Measurements from ENCODE around the gene WDR5. TPM values are rescaled to one million over a fixed set of nuclear protein-coding genes. Genes with fewer than 3 reads are reported as not detected.

Gene WDR5
- total RNA-seq, 1 experiment from 2014 or later, result 62.5 TPM

DNA sequence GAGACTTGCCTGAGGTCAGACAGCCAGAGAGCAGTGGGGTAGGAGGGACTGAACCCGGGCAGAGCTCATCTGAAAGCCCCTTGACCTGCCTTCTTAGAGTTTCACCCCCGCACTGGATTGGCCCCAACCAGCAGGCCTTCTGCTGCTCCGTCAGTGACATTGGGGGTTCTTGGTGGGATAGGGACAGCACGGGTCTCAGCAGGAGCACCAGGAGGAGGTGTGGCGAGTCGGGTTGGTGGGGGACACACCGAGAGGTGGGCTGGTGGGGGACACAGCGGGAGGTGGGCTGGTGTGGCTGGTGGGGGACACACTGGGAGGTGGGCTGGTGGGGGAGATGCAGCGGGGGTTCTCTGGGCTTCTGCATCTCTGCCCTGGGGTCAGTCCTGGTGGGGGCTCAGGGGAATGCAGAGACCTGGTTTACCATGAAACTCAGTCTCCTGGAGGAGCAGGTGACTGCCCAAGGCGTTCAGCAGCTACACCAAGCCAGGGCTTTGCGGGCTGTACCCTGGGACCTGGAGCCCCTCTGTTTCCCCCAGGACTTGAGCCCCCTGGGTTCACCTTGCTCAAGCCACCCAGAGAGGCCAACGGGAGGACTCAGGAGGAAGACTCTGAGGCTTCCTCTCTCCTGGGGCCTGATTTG, 56.5 kb downstream of the WDR5 start:
- ATAC-seq (no peak), DNase-seq (ENCODE audit: low spot score) (peak; percentile 10)
- Mint-ChIP-seq H3K4me3 (no peak overlapping the region), H3K27me3 (ENCODE audit: low read depth) (no peaks in the 10 kb centered on the region; the same call in 1 of the 2 replicates), H3K9me3 (no peaks in the 10 kb centered on the region), H3K36me3 (no peaks in the 10 kb centered on the region), H3K27ac (no peak overlapping the region), H3K4me1 (peaks cover 6% of the 10 kb centered on the region)
- CTCF ChIA-PET, result interaction anchor here (1.4 kb wide), 1 partner anchor 250 kb away, joined by 5 read pairs; no protein-coding TSS in a partner anchor
- POLR2A ChIA-PET, result no interaction called here
- TF ChIP-seq NR3C1 (CRISPR knock-in tag; conservative IDR thresholded peaks at IDR 0.05; ENCODE audit: low read depth), result no peak
- no peak for TF ChIP-seq ZNF317 (CRISPR knock-in tag; IDR thresholded peaks at IDR 0.05; ENCODE audit: borderline replicate concordance, low read depth)
- TF ChIP-seq CBFB (CRISPR knock-in tag; IDR thresholded peaks at IDR 0.05; ENCODE audit: low read depth), result no peak
- TF ChIP-seq TP53 (CRISPR knock-in tag; IDR thresholded peaks at IDR 0.05), result no peak
- TF ChIP-seq, protein P1, sequence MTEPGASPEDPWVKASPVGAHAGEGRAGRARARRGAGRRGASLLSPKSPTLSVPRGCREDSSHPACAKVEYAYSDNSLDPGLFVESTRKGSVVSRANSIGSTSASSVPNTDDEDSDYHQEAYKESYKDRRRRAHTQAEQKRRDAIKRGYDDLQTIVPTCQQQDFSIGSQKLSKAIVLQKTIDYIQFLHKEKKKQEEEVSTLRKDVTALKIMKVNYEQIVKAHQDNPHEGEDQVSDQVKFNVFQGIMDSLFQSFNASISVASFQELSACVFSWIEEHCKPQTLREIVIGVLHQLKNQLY (CRISPR knock-in tag; IDR thresholded peaks at IDR 0.05), result no peak
- TF ChIP-seq, protein P2, sequence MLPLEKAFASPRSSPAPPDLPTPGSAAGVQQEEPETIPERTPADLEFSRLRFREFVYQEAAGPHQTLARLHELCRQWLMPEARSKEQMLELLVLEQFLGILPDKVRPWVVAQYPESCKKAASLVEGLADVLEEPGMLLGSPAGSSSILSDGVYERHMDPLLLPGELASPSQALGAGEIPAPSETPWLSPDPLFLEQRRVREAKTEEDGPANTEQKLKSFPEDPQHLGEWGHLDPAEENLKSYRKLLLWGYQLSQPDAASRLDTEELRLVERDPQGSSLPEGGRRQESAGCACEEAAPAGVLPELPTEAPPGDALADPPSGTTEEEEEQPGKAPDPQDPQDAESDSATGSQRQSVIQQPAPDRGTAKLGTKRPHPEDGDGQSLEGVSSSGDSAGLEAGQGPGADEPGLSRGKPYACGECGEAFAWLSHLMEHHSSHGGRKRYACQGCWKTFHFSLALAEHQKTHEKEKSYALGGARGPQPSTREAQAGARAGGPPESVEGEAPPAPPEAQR (CRISPR knock-in tag; IDR thresholded peaks at IDR 0.05), result no peak
- TF ChIP-seq ZNF138 (CRISPR knock-in tag; conservative IDR thresholded peaks at IDR 0.05), result no peak

DNA sequence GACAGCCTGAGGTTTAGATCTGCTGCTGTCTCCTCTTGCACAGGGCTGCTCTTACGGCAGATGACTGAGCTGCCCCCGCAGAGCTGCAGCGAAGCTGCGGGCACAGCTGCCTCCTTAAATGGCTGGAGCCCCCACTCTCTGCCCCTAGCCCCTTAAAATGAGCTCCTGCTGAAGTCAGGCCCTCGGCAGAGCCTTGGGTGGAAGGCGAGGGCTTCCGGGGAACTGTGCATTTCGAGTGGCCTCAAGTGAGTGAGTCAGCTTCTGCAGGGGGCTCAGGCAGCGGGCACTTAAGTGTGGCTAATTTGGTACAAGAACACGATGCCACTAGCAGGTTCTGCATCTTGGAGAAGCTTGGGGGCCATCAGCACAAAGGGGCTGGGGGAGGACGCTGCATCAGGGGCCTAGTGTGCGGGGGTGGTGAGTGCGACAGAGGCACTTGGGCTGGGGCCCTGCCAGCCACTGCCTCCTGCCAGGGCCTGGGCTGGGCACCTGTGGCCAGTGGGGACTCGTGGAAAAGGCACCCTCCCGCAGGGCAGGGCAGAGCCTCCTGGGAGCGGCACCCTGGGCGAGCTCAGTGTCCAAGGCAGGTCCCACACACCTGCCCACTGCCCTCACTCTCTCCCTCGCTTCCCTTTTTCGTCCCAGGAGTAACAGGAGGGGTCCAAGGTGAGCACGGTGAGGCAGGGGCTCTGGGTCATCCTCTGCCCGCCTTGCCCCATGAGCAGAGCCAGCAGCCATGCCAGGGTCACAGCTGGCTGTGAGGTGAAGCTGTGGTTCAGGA, 57.3 kb downstream of the WDR5 start:
- H3K9me3 Mint-ChIP-seq, result no peaks in the 10 kb centered on the region
- no peaks in the 10 kb centered on the region for H3K36me3 Mint-ChIP-seq
- no peak overlapping the region for H3K27ac Mint-ChIP-seq
- no peak for TF ChIP-seq FOXP1 (CRISPR knock-in tag; IDR thresholded peaks at IDR 0.05; ENCODE audit: borderline replicate concordance)
- TF ChIP-seq, protein P1 (CRISPR knock-in tag; IDR thresholded peaks at IDR 0.05), result no peak
- TF ChIP-seq, protein P3, sequence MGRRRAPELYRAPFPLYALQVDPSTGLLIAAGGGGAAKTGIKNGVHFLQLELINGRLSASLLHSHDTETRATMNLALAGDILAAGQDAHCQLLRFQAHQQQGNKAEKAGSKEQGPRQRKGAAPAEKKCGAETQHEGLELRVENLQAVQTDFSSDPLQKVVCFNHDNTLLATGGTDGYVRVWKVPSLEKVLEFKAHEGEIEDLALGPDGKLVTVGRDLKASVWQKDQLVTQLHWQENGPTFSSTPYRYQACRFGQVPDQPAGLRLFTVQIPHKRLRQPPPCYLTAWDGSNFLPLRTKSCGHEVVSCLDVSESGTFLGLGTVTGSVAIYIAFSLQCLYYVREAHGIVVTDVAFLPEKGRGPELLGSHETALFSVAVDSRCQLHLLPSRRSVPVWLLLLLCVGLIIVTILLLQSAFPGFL (CRISPR knock-in tag; IDR thresholded peaks at IDR 0.05; ENCODE audit: borderline replicate concordance), result no peak
- TF ChIP-seq, protein P4, sequence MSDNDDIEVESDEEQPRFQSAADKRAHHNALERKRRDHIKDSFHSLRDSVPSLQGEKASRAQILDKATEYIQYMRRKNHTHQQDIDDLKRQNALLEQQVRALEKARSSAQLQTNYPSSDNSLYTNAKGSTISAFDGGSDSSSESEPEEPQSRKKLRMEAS (CRISPR knock-in tag; IDR thresholded peaks at IDR 0.05), result no peak
- TF ChIP-seq ELF4 (CRISPR knock-in tag; IDR thresholded peaks at IDR 0.05; ENCODE audit: low read depth), result no peak
- no peak for TF ChIP-seq FOXK1 (CRISPR knock-in tag; IDR thresholded peaks at IDR 0.05)
- TF ChIP-seq, protein P5, sequence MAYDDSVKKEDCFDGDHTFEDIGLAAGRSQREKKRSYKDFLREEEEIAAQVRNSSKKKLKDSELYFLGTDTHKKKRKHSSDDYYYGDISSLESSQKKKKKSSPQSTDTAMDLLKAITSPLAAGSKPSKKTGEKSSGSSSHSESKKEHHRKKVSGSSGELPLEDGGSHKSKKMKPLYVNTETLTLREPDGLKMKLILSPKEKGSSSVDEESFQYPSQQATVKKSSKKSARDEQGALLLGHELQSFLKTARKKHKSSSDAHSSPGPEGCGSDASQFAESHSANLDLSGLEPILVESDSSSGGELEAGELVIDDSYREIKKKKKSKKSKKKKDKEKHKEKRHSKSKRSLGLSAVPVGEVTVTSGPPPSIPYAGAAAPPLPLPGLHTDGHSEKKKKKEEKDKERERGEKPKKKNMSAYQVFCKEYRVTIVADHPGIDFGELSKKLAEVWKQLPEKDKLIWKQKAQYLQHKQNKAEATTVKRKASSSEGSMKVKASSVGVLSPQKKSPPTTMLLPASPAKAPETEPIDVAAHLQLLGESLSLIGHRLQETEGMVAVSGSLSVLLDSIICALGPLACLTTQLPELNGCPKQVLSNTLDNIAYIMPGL (CRISPR knock-in tag; IDR thresholded peaks at IDR 0.05), result no peak
- no peak for TF ChIP-seq NFATC4 (CRISPR knock-in tag; IDR thresholded peaks at IDR 0.05)
- TF ChIP-seq GRHL2 (CRISPR knock-in tag; IDR thresholded peaks at IDR 0.05; ENCODE audit: insufficient replicate concordance, severe bottlenecking), result no peak
- no peak for TF ChIP-seq TP53 (CRISPR knock-in tag; IDR thresholded peaks at IDR 0.05)
- TF ChIP-seq SMAD3 (CRISPR knock-in tag; IDR thresholded peaks at IDR 0.05; ENCODE audit: borderline replicate concordance), result no peak
- TF ChIP-seq, protein P6, sequence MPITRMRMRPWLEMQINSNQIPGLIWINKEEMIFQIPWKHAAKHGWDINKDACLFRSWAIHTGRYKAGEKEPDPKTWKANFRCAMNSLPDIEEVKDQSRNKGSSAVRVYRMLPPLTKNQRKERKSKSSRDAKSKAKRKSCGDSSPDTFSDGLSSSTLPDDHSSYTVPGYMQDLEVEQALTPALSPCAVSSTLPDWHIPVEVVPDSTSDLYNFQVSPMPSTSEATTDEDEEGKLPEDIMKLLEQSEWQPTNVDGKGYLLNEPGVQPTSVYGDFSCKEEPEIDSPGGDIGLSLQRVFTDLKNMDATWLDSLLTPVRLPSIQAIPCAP (CRISPR knock-in tag; IDR thresholded peaks at IDR 0.05), result no peak
- peaks cover 6% of the 10 kb centered on the region for H3K4me1 Mint-ChIP-seq
- DNase-seq (ENCODE audit: low spot score), result no peak
- ATAC-seq, result no peak
- H3K27me3 Mint-ChIP-seq (ENCODE audit: low read depth), result no peaks in the 10 kb centered on the region; the same call in 1 of the 2 replicates
- ChIA-PET POLR2A (no interaction called here), CTCF (interaction anchor here (1.4 kb wide), 1 partner anchor 250 kb away, joined by 5 read pairs; no protein-coding TSS in a partner anchor)
- no peak overlapping the region for H3K4me3 Mint-ChIP-seq
